Esophagus mucosa (tissue), 1 donor: Measurements from ENCODE around the gene POPDC2. TPM values are rescaled to one million over a fixed set of nuclear protein-coding genes. Genes with fewer than 3 reads are reported as not detected.
"Not testable (repeated sequence)": the region's sequence is repeated elsewhere in the genome, so short reads cannot be mapped to it uniquely, and the experiment has no call there.

ENCODE experiments used
- ATAC-seq: fragments of 200-7000 bp; cut with Tn5 transposase; one replicate; pipeline ENCODE4 v1.9.1; 2020
- total RNA-seq: library from RNA; stranded (reverse); gene quantifications from one replicate; pipeline ENCODE4 v1.2.4, GENCODE V29; 2023
- donor health status: DM: yes; HTN: yes; CAD: no.

Gene POPDC2
- total RNA-seq: 0.60 TPM

- ATAC-seq: no peak
These were observed at the start of gene POPDC2 for GRCh38 chr3:119660474-119661440. Gene POPDC2, minus strand, starts transcription at chr3:119660589. Its CDS starts 166 bp downstream, at chr3:119660423.

GRCh38 chr3:119703820-119704531 lies 43.6 kb upstream of the POPDC2 start:
- ATAC-seq: no peak

GRCh38 chr3:119702530-119703527 lies 42.4 kb upstream of the POPDC2 start, which contains the start of gene CFAP91:
Gene CFAP91, plus strand, starts transcription at chr3:119703022. Its CDS starts 77 bp downstream, at chr3:119703099.
- peak; percentile 99 for ATAC-seq

- no peak for ATAC-seq
These were observed 40.7 kb upstream of the POPDC2 start for GRCh38 chr3:119700920-119701734.

GRCh38 chr3:119700269-119700919 lies 40.0 kb upstream of the POPDC2 start:
- ATAC-seq: peak; percentile 58

GRCh38 chr3:119697394-119697793 lies 37.0 kb upstream of the POPDC2 start:
- ATAC-seq: no peak

- ATAC-seq: no peak
These were observed 35.1 kb upstream of the POPDC2 start for GRCh38 chr3:119695480-119695879.

GRCh38 chr3:119690043-119690656 lies 29.8 kb upstream of the POPDC2 start:
- ATAC-seq: no peak

- ATAC-seq: no peak
These were observed 23.0 kb upstream of the POPDC2 start for GRCh38 chr3:119683421-119683820.

GRCh38 chr3:119681279-119681678 lies 20.9 kb upstream of the POPDC2 start:
- peak; percentile 43 for ATAC-seq

GRCh38 chr3:119679874-119680273 lies 19.5 kb upstream of the POPDC2 start:
- ATAC-seq: no peak

- not testable (repeated sequence) for ATAC-seq
These were observed 17.8 kb upstream of the POPDC2 start for GRCh38 chr3:119678209-119678608.

- no peak for ATAC-seq
These were observed 17.2 kb upstream of the POPDC2 start for GRCh38 chr3:119677641-119677934.

GRCh38 chr3:119676771-119677640 lies 16.6 kb upstream of the POPDC2 start, which contains the start of gene COX17:
Gene COX17, minus strand, starts transcription at chr3:119677406. Its CDS starts 96 bp downstream, at chr3:119677310.
- ATAC-seq: peak; percentile 94

- ATAC-seq: peak; percentile 21
These were observed 15.6 kb upstream of the POPDC2 start for GRCh38 chr3:119676020-119676419.

- no peak for ATAC-seq
These were observed 14.9 kb upstream of the POPDC2 start for GRCh38 chr3:119675188-119675874.

- no peak for ATAC-seq
These were observed 13.5 kb upstream of the POPDC2 start for GRCh38 chr3:119673875-119674274.

GRCh38 chr3:119672776-119673175 lies 12.4 kb upstream of the POPDC2 start:
- ATAC-seq: no peak
